KMS-11 (cell line): ENCODE data around the gene CCDC8.

Source experiments
- H2AFZ ChIP-seq: fragments of 200-600 bp; sonication (generic); 2 replicates; pipeline ENCODE4 v1.6.1; 2016; ENCODE audit warnings: antibody characterized with exemption, mixed run types, low read depth
- H3K27ac ChIP-seq: fragments of 200-600 bp; sonication (generic); 2 replicates; pipeline ENCODE4 v1.6.1; 2016; ENCODE audit warnings: mild to moderate bottlenecking, mixed run types
- H3K27me3 ChIP-seq: fragments of 200-600 bp; sonication (generic); 2 replicates; pipeline ENCODE4 v1.6.1; 2017; ENCODE audit warnings: mild to moderate bottlenecking, low read depth, mixed run types, moderate library complexity; ENCODE audit not compliant: insufficient read depth
- H3K36me3 ChIP-seq: fragments of 200-600 bp; sonication (generic); 2 replicates; pipeline ENCODE4 v1.6.1; 2017; ENCODE audit warnings: mild to moderate bottlenecking, mixed run types; ENCODE audit not compliant: insufficient read depth
- H3K4me1 ChIP-seq: fragments of 200-600 bp; sonication (generic); 2 replicates; pipeline ENCODE4 v1.6.1; 2016; ENCODE audit warnings: mild to moderate bottlenecking, low read depth, mixed run types; ENCODE audit not compliant: poor library complexity, severe bottlenecking
- H3K4me2 ChIP-seq: fragments of 200-600 bp; sonication (generic); 2 replicates; pipeline ENCODE4 v1.7.0; 2016; ENCODE audit warnings: mild to moderate bottlenecking, mixed run types
- H3K4me3 ChIP-seq: fragments of 200-600 bp; sonication (generic); IDR thresholded peaks from 2 replicates; pipeline ENCODE4 v1.6.1; 2017; ENCODE audit warnings: low read depth, low read length, mixed read lengths; ENCODE audit not compliant: insufficient read depth
- H3K79me2 ChIP-seq: fragments of 200-600 bp; sonication (generic); 2 replicates; pipeline ENCODE4 v1.6.1; 2016; ENCODE audit warnings: low read depth, mixed run types; ENCODE audit not compliant: insufficient read depth
- H3K9ac ChIP-seq: fragments of 200-600 bp; sonication (generic); 2 replicates; pipeline ENCODE4 v1.6.1; 2016; ENCODE audit warnings: mild to moderate bottlenecking, mixed run types
- H4K20me1 ChIP-seq: fragments of 200-600 bp; sonication (generic); 2 replicates; pipeline ENCODE4 v1.6.1; 2016; ENCODE audit warnings: mild to moderate bottlenecking, mixed run types; ENCODE audit not compliant: insufficient read depth
- TF ChIP-seq, protein P1 (sequence below): fragments of 200-600 bp; sonication (generic); conservative IDR thresholded peaks from 2 replicates; pipeline ENCODE4 v1.6.1; 2017; ENCODE audit warnings: low read depth, mild to moderate bottlenecking, antibody characterized with exemption, low read length, moderate library complexity, mixed read lengths

Gene CCDC8

GRCh38 chr19:46451352-46451751, 38.0 kb upstream of the CCDC8 start:
- H3K27me3 ChIP-seq, result peaks cover 35% of the 10 kb centered on the region
- H3K9ac ChIP-seq, result no peak overlapping the region
- H3K4me2 ChIP-seq, result no peak overlapping the region
- H3K4me1 ChIP-seq, result peaks cover 2% of the 10 kb centered on the region
- H4K20me1 ChIP-seq, result no peaks in the 10 kb centered on the region
- H2AFZ ChIP-seq, result no peak overlapping the region
- no peaks in the 10 kb centered on the region for H3K36me3 ChIP-seq
- no peak overlapping the region for H3K4me3 ChIP-seq
- no peak overlapping the region for H3K27ac ChIP-seq
- H3K79me2 ChIP-seq, result no peaks in the 10 kb centered on the region
- TF ChIP-seq, protein P1, sequence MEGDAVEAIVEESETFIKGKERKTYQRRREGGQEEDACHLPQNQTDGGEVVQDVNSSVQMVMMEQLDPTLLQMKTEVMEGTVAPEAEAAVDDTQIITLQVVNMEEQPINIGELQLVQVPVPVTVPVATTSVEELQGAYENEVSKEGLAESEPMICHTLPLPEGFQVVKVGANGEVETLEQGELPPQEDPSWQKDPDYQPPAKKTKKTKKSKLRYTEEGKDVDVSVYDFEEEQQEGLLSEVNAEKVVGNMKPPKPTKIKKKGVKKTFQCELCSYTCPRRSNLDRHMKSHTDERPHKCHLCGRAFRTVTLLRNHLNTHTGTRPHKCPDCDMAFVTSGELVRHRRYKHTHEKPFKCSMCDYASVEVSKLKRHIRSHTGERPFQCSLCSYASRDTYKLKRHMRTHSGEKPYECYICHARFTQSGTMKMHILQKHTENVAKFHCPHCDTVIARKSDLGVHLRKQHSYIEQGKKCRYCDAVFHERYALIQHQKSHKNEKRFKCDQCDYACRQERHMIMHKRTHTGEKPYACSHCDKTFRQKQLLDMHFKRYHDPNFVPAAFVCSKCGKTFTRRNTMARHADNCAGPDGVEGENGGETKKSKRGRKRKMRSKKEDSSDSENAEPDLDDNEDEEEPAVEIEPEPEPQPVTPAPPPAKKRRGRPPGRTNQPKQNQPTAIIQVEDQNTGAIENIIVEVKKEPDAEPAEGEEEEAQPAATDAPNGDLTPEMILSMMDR, result no peak

GRCh38 chr19:46450737-46451136, 37.4 kb upstream of the CCDC8 start:
- Histone ChIP-seq H4K20me1 (no peaks in the 10 kb centered on the region), H3K4me1 (peaks cover 2% of the 10 kb centered on the region), H2AFZ (no peak overlapping the region), H3K79me2 (no peaks in the 10 kb centered on the region), H3K36me3 (no peaks in the 10 kb centered on the region), H3K4me2 (no peak overlapping the region), H3K27ac (no peak overlapping the region), H3K4me3 (no peak overlapping the region), H3K27me3 (peaks cover 35% of the 10 kb centered on the region), H3K9ac (no peak overlapping the region)
- TF ChIP-seq, protein P1, result no peak

DNA sequence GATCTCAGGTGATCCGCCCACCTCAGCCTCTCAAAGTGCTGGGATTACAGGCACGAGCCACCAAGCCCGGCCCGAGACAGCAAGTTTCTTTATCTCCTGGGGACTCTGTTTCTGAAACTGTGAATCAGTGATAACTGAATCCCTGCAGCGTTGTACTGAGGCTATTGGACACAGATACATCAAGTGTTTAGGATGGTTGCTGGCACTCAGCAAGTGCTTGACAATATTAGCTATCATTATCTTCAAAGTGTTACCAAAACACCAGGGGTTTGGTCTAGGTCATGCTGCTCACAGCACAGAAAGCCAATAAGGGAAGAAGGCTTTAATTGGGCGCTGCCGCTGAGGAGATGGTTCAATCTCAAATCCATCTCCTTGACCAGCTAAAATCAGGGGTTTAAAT, 35.9 kb upstream of the CCDC8 start:
- H3K79me2 ChIP-seq, result no peaks in the 10 kb centered on the region
- H3K9ac ChIP-seq, result no peak overlapping the region
- H2AFZ ChIP-seq, result no peak overlapping the region
- H3K27me3 ChIP-seq, result peaks cover 41% of the 10 kb centered on the region
- no peak overlapping the region for H3K4me2 ChIP-seq
- no peak overlapping the region for H3K4me3 ChIP-seq
- H3K27ac ChIP-seq, result no peak overlapping the region
- no peaks in the 10 kb centered on the region for H4K20me1 ChIP-seq
- TF ChIP-seq, protein P1, result no peak
- peaks cover 2% of the 10 kb centered on the region for H3K4me1 ChIP-seq
- no peaks in the 10 kb centered on the region for H3K36me3 ChIP-seq

GRCh38 chr19:46448601-46449000, 35.2 kb upstream of the CCDC8 start:
- H4K20me1 ChIP-seq, result no peaks in the 10 kb centered on the region
- no peaks in the 10 kb centered on the region for H3K36me3 ChIP-seq
- H2AFZ ChIP-seq, result no peak overlapping the region
- no peak overlapping the region for H3K4me3 ChIP-seq
- H3K27ac ChIP-seq, result no peak overlapping the region
- TF ChIP-seq, protein P1, result no peak
- peaks cover 37% of the 10 kb centered on the region for H3K27me3 ChIP-seq
- H3K4me2 ChIP-seq, result no peak overlapping the region
- H3K9ac ChIP-seq, result no peak overlapping the region
- H3K79me2 ChIP-seq, result no peaks in the 10 kb centered on the region
- peaks cover 2% of the 10 kb centered on the region for H3K4me1 ChIP-seq
